Measurements from ENCODE around the gene ZNF724.

ZNF724 gene

GRCh38 chr19:23263870-23264590, 13.8 kb upstream of the ZNF724 start:
- Histone ChIP-seq H3K4me3 (ENCODE audit: low read length) (no peak overlapping the region), H3K9me2 (replicated peaks; ENCODE audit: control insufficient read depth, low read length) (no peaks in the 10 kb centered on the region), H3K4me1 (ENCODE audit: control insufficient read depth, low read length) (no peaks in the 10 kb centered on the region), H3K36me3 (ENCODE audit: control insufficient read depth, low read length) (peaks cover 59% of the 10 kb centered on the region), H4K20me1 (ENCODE audit: control insufficient read depth, insufficient read depth, low read depth, low read length) (no peaks in the 10 kb centered on the region), H3F3A (ENCODE audit: control insufficient read depth, insufficient read depth) (no peaks in the 10 kb centered on the region), H3K27me3 (ENCODE audit: control insufficient read depth, low read length) (no peaks in the 10 kb centered on the region), H3K79me2 (ENCODE audit: control insufficient read depth, low read length) (0 out of 2 replicates have a peak, but pooled peaks cover 2% of the 10 kb centered on the region), H3K9me3 (ENCODE audit: control insufficient read depth, insufficient read depth, low read length) (no peaks in the 10 kb centered on the region), H3K4me2 (ENCODE audit: low read length) (no peak overlapping the region), H3K27ac (ENCODE audit: low read depth, low read length) (no peak overlapping the region)
- TF ChIP-seq CTCF (IDR thresholded peaks at IDR 0.05; ENCODE audit: low read depth, low read length, poor library complexity, severe bottlenecking) (no peak), EZH2phosphoT487 (IDR thresholded peaks at IDR 0.05; ENCODE audit: borderline replicate concordance, low read length) (no peak)

- Histone ChIP-seq H3K27ac (ENCODE audit: low read depth, low read length) (no peak overlapping the region), H3K36me3 (ENCODE audit: control insufficient read depth, low read length) (peaks cover 61% of the 10 kb centered on the region), H3F3A (ENCODE audit: control insufficient read depth, insufficient read depth) (no peaks in the 10 kb centered on the region), H3K27me3 (ENCODE audit: control insufficient read depth, low read length) (no peaks in the 10 kb centered on the region), H3K4me2 (ENCODE audit: low read length) (no peak overlapping the region), H3K9me3 (ENCODE audit: control insufficient read depth, insufficient read depth, low read length) (no peaks in the 10 kb centered on the region), H4K20me1 (ENCODE audit: control insufficient read depth, insufficient read depth, low read depth, low read length) (no peaks in the 10 kb centered on the region), H3K4me3 (ENCODE audit: low read length) (no peak overlapping the region), H3K9me2 (replicated peaks; ENCODE audit: control insufficient read depth, low read length) (no peaks in the 10 kb centered on the region), H3K79me2 (ENCODE audit: control insufficient read depth, low read length) (0 out of 2 replicates have a peak, but pooled peaks cover 2% of the 10 kb centered on the region), H3K4me1 (ENCODE audit: control insufficient read depth, low read length) (no peaks in the 10 kb centered on the region)
- TF ChIP-seq EZH2phosphoT487 (IDR thresholded peaks at IDR 0.05; ENCODE audit: borderline replicate concordance, low read length) (no peak), CTCF (IDR thresholded peaks at IDR 0.05; ENCODE audit: low read depth, low read length, poor library complexity, severe bottlenecking) (no peak)
Observed at GRCh38 chr19:23263396-23263795, 13.2 kb upstream of the ZNF724 start.

- peaks cover 56% of the 10 kb centered on the region for H3K36me3 ChIP-seq (ENCODE audit: control insufficient read depth, low read length)
- TF ChIP-seq EZH2phosphoT487 (IDR thresholded peaks at IDR 0.05; ENCODE audit: borderline replicate concordance, low read length): no peak
- TF ChIP-seq CTCF (IDR thresholded peaks at IDR 0.05; ENCODE audit: low read depth, low read length, poor library complexity, severe bottlenecking): no peak
- H3K4me2 ChIP-seq (ENCODE audit: low read length): no peak overlapping the region
- no peak overlapping the region for H3K4me3 ChIP-seq (ENCODE audit: low read length)
- H3K4me1 ChIP-seq (ENCODE audit: control insufficient read depth, low read length): no peaks in the 10 kb centered on the region
- H3K9me2 ChIP-seq (replicated peaks; ENCODE audit: control insufficient read depth, low read length): no peaks in the 10 kb centered on the region
- H4K20me1 ChIP-seq (ENCODE audit: control insufficient read depth, insufficient read depth, low read depth, low read length): no peaks in the 10 kb centered on the region
- H3K9me3 ChIP-seq (ENCODE audit: control insufficient read depth, insufficient read depth, low read length): no peaks in the 10 kb centered on the region
- no peaks in the 10 kb centered on the region for H3F3A ChIP-seq (ENCODE audit: control insufficient read depth, insufficient read depth)
- no peak overlapping the region for H3K27ac ChIP-seq (ENCODE audit: low read depth, low read length)
- no peaks in the 10 kb centered on the region for H3K27me3 ChIP-seq (ENCODE audit: control insufficient read depth, low read length)
- H3K79me2 ChIP-seq (ENCODE audit: control insufficient read depth, low read length): 0 out of 2 replicates have a peak, but pooled peaks cover 2% of the 10 kb centered on the region
Observed at GRCh38 chr19:23262920-23263319, 12.7 kb upstream of the ZNF724 start.
